UCSD-AML1 (cell line): ENCODE data around the gene MSRB2.
"Not testable (repeated sequence)": the region's sequence is repeated elsewhere in the genome, so short reads cannot be mapped to it uniquely, and the experiment has no call there.

ENCODE experiments used
- DNase-seq: peaks from one replicate; lab custom pipeline; 2025; ENCODE audit not compliant: unreplicated experiment; lab: John Stamatoyannopoulos, UW

MSRB2 gene

GRCh38 chr10:23069019-23069815, 26.2 kb upstream of the MSRB2 start:
- DNase-seq = no peak

GRCh38 chr10:23070092-23070912, 25.1 kb upstream of the MSRB2 start:
- not testable (repeated sequence) for DNase-seq

- DNase-seq = no peak
Measured at GRCh38 chr10:23070913-23071218, 24.5 kb upstream of the MSRB2 start.

- DNase-seq = not testable (repeated sequence)
Measured at GRCh38 chr10:23072593-23072992, 22.8 kb upstream of the MSRB2 start.

GRCh38 chr10:23073527-23073926, 21.9 kb upstream of the MSRB2 start:
- DNase-seq = no peak

GRCh38 chr10:23075672-23076071, 19.7 kb upstream of the MSRB2 start:
- DNase-seq = no peak

GRCh38 chr10:23078114-23078513, 17.3 kb upstream of the MSRB2 start:
- no peak for DNase-seq

GRCh38 chr10:23079700-23080099, 15.7 kb upstream of the MSRB2 start:
- DNase-seq = no peak

- no peak for DNase-seq
Measured at GRCh38 chr10:23080262-23080661, 15.1 kb upstream of the MSRB2 start.

- DNase-seq = no peak
Measured at GRCh38 chr10:23081221-23081750, 14.1 kb upstream of the MSRB2 start.

- DNase-seq = no peak
Measured at GRCh38 chr10:23081891-23082290, 13.5 kb upstream of the MSRB2 start.

GRCh38 chr10:23088609-23089008, 6.8 kb upstream of the MSRB2 start:
- no peak for DNase-seq

GRCh38 chr10:23094786-23095403, 484 bp upstream of the MSRB2 start:
- DNase-seq = no peak

GRCh38 chr10:23095966-23096801, 805 bp downstream of the MSRB2 start:
- DNase-seq = peak; percentile 51

- DNase-seq = no peak
Measured at GRCh38 chr10:23096802-23097549, 1.6 kb downstream of the MSRB2 start.

- DNase-seq = no peak
Measured at GRCh38 chr10:23099079-23099478, 3.7 kb downstream of the MSRB2 start.

GRCh38 chr10:23099816-23100215, 4.4 kb downstream of the MSRB2 start:
- no peak for DNase-seq

GRCh38 chr10:23100331-23101030, 5.1 kb downstream of the MSRB2 start:
- no peak for DNase-seq

GRCh38 chr10:23106331-23107072, 11.1 kb downstream of the MSRB2 start:
- no peak for DNase-seq
